HUES48 (cell line): ENCODE measurements around the gene C19orf85.
"Not testable (repeated sequence)": the region's sequence is repeated elsewhere in the genome, so short reads cannot be mapped to it uniquely, and the experiment has no call there.

ENCODE experiments used
- H3K27ac ChIP-seq: one replicate; pipeline ENCODE4 v1.7.0; 2013; ENCODE audit warnings: low read depth, low read length, inconsistent platforms
- H3K27me3 ChIP-seq: 2 replicates; pipeline ENCODE4 v1.6.1; 2013; ENCODE audit warnings: mild to moderate bottlenecking, low read length; ENCODE audit not compliant: control insufficient read depth, insufficient read depth
- H3K36me3 ChIP-seq: 2 replicates; pipeline ENCODE4 v1.6.1; 2013; ENCODE audit warnings: low read length; ENCODE audit not compliant: control insufficient read depth, insufficient read depth
- H3K4me1 ChIP-seq: 2 replicates; pipeline ENCODE4 v1.6.1; 2013; ENCODE audit warnings: mild to moderate bottlenecking, low read length; ENCODE audit not compliant: control insufficient read depth, insufficient read depth
- H3K4me3 ChIP-seq: 2 replicates; pipeline ENCODE4 v1.5.1; 2013; ENCODE audit warnings: mild to moderate bottlenecking, low read depth, low read length
- H3K9ac ChIP-seq: 2 replicates; pipeline ENCODE4 v1.6.1; 2013; ENCODE audit warnings: mild to moderate bottlenecking, low read depth, low read length, moderate library complexity
- H3K9me3 ChIP-seq: 2 replicates; pipeline ENCODE4 v1.6.1; 2013; ENCODE audit warnings: low read length; ENCODE audit not compliant: control insufficient read depth, insufficient read depth

C19orf85 gene

DNA sequence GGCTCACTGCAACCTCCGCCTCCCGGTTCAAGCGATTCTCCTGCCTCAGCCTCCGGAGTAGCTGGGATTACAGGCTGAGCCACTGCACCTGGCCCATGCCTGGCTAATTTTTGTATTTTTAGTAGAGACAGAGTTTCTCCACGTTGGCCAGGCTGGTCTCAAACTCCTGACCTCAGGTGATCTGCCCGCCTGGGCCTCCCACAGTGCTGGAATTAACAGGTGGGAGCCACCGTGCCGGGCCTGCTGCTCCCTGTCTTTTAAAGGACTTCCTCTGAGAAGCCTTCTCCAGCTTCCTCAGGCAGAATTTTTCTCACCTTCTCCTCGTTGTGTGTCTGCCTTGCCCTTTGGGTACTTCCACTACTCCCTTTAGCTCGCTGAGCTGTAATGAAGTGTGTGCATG, 32.3 kb upstream of the C19orf85 start:
- not testable (repeated sequence) for H3K27me3 ChIP-seq, H3K4me1 ChIP-seq, H3K36me3 ChIP-seq, H3K9ac ChIP-seq, H3K27ac ChIP-seq, H3K9me3 ChIP-seq, H3K4me3 ChIP-seq

DNA sequence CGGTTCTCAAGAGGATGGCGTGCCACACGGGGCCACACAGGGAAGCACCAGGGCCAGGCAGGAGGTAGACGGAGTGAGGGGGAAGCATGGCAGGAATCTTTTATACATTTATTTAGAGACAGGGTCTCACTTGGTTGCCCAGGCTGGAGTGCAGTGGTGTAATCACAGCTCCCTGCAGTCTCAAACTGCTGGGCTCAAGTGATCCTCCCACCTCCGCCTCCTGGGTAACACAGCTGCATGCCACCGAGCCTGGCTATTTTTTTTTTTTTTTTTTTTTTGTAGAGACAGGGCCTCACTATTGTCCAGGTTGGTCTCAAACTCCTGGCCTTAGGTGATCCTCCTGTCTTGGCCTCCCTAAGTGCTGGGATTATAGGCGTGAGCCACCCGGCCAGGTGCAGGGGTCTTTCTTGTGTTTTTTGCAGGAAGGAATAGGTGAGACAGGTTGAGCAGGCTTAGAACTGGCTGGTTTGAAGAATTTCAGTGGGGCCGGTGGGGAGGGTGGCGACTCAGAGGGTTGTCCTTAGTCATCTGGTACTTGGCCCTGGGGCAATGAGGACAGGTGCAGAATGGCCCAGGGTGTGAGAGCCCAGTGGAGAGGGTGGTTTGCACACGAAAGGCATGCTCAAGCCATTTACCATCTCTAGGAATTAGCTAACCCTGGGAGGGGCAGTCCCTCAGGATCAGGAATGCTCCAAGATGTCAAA, 31.2 kb upstream of the C19orf85 start:
- no peak overlapping the region for H3K27ac ChIP-seq
- H3K36me3 ChIP-seq: no peaks in the 10 kb centered on the region
- no peaks in the 10 kb centered on the region for H3K9me3 ChIP-seq
- H3K9ac ChIP-seq: no peak overlapping the region
- H3K4me3 ChIP-seq: no peak overlapping the region
- H3K4me1 ChIP-seq: no peaks in the 10 kb centered on the region; the same call in 1 of the 2 replicates
- H3K27me3 ChIP-seq: no peaks in the 10 kb centered on the region

DNA sequence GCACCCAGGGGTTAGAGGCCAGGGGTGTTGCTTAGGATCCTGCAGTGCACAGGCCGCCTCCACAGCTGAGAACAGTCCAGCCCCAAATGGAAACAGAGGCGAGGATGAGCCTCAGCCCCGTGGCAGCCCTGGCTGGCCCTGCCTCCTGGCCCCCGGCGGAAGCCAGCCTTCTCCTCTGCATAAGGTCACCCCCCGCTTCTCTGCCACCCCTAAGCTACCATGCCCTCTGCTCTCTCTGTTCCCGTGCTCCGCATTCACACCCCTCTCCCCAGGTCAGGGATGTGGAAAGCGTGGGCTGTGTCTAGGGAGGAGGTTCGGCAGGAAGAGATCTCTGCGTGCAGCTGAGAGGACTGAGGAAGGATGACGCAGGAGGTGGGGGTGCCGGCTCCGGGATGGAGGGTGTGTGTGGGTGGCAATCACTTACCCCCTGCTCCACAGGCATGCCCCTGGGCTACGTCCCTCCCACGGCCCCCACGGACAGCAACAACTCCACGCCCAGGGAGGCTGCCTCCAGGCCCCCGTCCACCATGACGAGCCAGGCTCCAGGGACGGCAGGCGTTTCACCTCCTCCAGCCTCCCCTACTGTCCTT, 29.7 kb upstream of the C19orf85 start:
- no peaks in the 10 kb centered on the region for H3K36me3 ChIP-seq
- H3K27ac ChIP-seq: no peak overlapping the region
- H3K9me3 ChIP-seq: no peaks in the 10 kb centered on the region
- H3K9ac ChIP-seq: no peak overlapping the region
- peaks cover 5% of the 10 kb centered on the region for H3K4me1 ChIP-seq
- H3K4me3 ChIP-seq: no peak overlapping the region
- H3K27me3 ChIP-seq: no peaks in the 10 kb centered on the region

DNA sequence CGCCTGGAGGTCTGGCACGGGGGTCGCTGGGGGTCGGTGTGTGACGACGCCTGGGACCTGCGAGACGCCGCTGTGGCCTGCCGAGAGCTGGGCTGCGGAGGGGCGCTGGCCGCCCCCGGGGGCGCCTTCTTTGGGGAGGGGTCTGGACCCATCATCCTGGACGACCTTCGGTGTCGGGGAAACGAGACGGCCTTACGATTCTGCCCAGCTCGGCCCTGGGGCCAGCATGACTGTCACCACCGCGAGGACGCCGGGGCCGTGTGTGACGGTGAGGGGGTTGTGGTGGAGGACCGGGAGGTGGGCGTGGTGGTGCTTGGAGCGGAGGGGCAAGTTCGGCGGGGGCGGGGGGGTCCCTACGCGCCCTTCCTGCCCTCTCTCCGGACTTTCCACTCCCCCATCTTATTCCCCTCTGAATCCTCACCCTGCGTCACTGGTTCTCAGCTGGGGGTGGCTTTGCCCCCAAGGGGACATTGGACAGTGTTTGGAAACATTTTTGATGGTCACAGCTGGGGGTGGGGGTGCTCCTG, 29.2 kb upstream of the C19orf85 start:
- H3K9ac ChIP-seq: no peak overlapping the region
- no peak overlapping the region for H3K27ac ChIP-seq
- H3K9me3 ChIP-seq: no peaks in the 10 kb centered on the region
- no peak overlapping the region for H3K4me3 ChIP-seq
- no peaks in the 10 kb centered on the region for H3K27me3 ChIP-seq
- H3K36me3 ChIP-seq: no peaks in the 10 kb centered on the region
- peaks cover 8% of the 10 kb centered on the region for H3K4me1 ChIP-seq

DNA sequence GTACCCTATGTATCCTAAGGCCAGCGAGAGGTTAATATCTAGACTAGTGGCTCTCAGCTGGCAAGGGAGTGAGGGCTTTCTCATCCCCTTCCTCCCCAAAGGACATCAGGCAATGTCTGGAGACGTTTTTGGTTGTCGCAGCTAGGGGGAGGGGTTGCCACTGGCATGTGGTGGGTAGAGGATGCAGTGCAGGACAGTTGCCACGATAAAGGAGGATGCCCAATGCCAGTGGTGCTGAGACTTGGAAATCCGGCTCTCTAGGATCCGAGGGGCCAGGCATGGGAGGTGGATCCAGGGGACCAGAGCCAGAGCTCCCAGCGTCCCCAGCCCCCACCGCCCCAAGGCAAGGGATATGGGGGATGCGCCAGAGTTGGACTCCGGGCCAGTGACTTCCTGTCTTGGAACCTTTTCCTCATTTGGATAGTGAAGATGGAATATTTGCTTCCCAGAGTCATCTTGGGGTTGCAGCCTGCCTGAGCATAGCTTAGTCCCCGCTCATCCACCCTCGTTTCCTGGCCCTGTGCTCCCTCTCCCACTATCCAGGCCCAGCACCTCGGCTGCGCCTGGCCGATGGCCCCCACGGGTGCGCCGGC, 28.6 kb upstream of the C19orf85 start:
- Histone ChIP-seq H3K27me3 (no peaks in the 10 kb centered on the region), H3K4me3 (no peak overlapping the region), H3K36me3 (no peaks in the 10 kb centered on the region), H3K9ac (no peak overlapping the region), H3K27ac (no peak overlapping the region), H3K9me3 (no peaks in the 10 kb centered on the region), H3K4me1 (peaks cover 11% of the 10 kb centered on the region)

DNA sequence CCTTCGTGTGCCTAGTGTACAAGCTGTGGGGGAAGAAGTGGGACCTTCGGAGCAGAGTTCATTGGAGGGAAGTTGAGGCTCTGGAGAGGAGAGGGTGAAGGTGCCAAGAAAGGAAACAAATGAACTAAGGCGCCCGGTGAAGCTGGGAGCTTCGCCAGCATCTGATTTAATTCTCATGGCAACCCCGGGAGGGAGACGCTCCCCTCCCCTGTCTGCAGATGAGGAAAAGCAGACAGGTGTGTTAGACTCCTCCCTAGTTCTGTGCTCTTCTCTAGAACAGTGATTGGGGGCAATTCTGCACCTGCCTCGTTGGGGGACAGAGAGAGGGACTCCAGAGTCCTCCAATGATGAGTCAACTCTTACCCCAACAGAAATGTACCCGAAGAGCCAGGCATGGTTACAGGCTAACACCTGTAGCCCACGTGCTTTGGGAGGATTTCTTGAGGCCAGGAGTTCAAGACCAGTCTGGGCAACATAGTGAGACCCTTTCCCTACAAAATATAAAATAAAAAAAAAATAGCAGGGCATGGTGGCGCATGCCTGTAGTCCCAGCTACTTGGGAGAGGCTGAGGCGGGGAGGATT, 27.9 kb upstream of the C19orf85 start:
- no peak overlapping the region for H3K27ac ChIP-seq
- no peaks in the 10 kb centered on the region for H3K36me3 ChIP-seq
- H3K27me3 ChIP-seq: no peaks in the 10 kb centered on the region
- no peaks in the 10 kb centered on the region for H3K9me3 ChIP-seq
- H3K4me3 ChIP-seq: no peak overlapping the region
- H3K4me1 ChIP-seq: peaks cover 16% of the 10 kb centered on the region
- no peak overlapping the region for H3K9ac ChIP-seq

DNA sequence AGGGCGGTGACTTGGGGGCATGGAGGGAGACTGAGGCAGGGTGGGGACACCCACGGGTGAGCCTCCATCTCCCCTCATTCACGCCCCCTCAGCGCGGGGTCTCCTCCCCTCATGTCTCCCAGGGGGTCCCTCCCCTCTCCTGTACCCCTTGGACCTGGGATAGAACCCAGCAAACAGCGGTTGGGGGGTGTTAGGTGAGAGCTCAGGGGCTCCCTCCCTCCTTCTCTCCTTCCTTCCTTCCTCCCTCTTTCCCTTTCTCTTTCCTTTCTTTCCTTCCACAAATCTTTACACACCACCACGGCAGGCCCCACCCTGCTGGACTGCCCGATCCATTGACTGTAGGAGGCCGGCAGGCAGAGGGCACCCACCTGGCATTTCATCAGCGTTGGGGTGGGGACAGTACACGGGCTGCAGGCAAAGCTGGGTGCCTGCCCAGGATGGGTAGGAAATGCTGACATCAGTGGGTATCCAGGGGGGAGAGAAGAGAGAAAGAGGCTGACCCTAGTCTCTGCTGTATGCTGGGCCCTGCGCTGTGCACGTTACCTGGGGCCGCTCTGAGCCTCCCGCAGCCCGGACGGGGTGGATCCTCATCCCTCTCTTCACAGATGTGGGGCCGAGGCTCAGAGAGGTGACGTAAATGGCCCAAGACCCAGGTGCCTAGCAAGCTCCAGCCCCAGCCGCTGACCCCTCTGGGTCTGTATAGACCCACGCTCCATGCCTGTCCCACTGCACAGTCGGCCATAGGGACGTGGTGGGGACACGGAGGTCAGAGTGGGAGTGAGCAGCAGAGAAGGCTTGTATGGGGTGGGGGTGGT, 27.2 kb upstream of the C19orf85 start:
- Histone ChIP-seq H3K9me3 (no peaks in the 10 kb centered on the region), H3K9ac (no peak overlapping the region), H3K36me3 (no peaks in the 10 kb centered on the region), H3K4me1 (peaks cover 23% of the 10 kb centered on the region), H3K27me3 (no peaks in the 10 kb centered on the region), H3K4me3 (no peak overlapping the region), H3K27ac (no peak overlapping the region)

DNA sequence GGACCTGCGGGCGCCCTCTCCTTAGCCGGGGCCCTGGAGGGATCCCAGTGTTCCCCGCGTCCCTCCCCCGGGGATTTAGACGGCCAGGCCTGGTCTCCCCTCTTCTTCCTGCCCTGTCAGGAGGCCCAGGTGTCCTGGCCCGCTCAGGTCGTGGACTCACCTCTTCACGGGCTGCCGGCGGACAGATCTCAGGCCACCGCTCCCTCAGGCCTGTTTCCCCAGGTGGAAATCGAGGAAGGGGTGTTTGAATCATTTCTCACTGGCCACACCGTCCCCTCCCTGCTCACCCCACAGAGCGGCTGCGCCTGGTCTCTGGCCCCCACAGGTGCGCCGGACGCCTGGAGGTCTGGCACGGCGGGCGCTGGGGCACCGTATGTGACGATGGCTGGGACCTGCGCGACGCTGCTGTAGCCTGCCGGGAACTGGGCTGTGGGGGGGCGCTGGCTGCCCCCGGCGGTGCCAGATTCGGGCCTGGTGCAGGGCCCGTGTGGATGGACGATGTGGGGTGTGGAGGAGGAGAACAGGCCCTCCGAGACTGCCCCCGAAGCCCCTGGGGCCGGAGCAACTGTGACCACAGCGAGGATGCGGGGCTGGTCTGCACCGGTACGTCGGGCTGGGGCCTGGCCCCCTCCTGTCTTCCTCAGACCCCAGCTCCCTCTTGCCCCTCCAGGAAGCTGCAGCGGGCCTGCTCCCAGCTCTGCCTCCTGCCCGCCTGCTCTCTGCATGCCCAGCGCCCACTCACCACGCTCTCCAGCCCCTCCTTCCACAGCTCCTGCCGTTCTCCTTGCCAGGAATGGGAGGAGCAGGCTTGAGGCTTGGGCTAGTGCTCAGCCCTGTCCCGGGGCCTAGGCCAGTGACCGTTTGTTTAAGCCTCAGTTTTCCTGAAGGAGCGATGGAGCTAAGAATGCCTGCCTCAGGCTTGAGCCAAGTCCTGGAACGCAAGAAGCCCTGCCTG, 26.2 kb upstream of the C19orf85 start:
- Histone ChIP-seq H3K4me3 (no peak overlapping the region), H3K27me3 (no peaks in the 10 kb centered on the region), H3K9ac (no peak overlapping the region), H3K36me3 (no peaks in the 10 kb centered on the region), H3K9me3 (no peaks in the 10 kb centered on the region), H3K4me1 (peaks cover 27% of the 10 kb centered on the region), H3K27ac (no peak overlapping the region)

DNA sequence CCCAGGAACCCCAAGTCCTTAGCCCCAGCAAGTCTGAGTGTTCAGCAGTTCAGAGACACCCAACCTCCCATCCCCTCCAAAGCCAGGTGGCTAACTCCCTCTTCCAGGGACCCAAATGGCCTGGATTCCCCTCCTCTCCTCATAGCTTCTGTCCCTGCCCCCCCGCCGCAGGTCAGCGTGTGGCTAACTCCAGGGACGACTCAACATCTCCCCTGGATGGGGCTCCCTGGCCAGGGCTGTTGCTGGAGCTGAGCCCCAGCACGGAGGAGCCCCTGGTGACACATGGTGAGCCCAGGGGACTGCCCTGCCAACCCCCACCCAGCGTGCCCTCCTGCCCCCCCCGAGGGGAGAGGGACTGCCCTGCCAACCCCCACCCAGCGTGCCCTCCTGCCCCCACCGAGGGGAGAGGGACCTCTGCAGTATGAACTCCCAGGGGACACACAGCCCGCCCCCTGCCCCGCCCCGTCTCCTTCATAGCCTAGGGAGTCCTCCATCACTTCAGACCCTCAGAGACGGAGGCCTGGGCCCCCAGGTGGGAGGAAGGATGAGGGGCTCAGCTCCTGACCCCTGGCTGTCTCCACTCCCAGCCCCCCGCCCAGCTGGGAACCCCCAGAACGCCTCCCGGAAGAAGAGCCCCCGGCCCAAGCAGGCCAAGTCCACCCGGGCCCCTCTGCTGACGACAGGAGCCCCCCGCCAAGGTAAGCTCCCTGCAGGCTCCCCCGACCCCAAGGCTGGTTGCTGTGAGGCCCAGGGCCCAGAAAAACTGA, 25.3 kb upstream of the C19orf85 start:
- no peak overlapping the region for H3K4me3 ChIP-seq
- no peak overlapping the region for H3K27ac ChIP-seq
- no peaks in the 10 kb centered on the region for H3K9me3 ChIP-seq
- no peaks in the 10 kb centered on the region for H3K36me3 ChIP-seq
- no peaks in the 10 kb centered on the region for H3K27me3 ChIP-seq
- H3K9ac ChIP-seq: no peak overlapping the region
- H3K4me1 ChIP-seq: peaks cover 30% of the 10 kb centered on the region
